RWPE1 (cell line): ENCODE data around the gene DHX15.

Source experiments
- CTCF ChIA-PET: fragments of 350-600 bp; sonication (Branson Sonifier 250); formaldehyde crosslinking; extraction: SDS; loops from one replicate; lab custom pipeline; 2021; lab: Yijun Ruan, JAX
- POLR2A ChIA-PET: fragments of 400-600 bp; formaldehyde crosslinking; extraction: SDS; loops from one replicate; lab custom pipeline; 2020; ENCODE audit warnings: antibody characterized with exemption; ENCODE audit not compliant: low non-redundant PET; lab: Yijun Ruan, JAX
- DNase-seq: peaks from one replicate; pipeline ENCODE4 v3.0.0; 2012; ENCODE audit warnings: low spot score
- H3K27ac ChIP-seq: fragments of 450-650 bp; 2 replicates; pipeline ENCODE4 v1.5.1; 2017
- TF ChIP-seq, protein P1 (sequence below): fragments of 450-650 bp; conservative IDR thresholded peaks from 2 replicates; pipeline ENCODE4 v1.5.1; 2017; ENCODE audit warnings: low read depth, mild to moderate bottlenecking

The DHX15 gene

DNA sequence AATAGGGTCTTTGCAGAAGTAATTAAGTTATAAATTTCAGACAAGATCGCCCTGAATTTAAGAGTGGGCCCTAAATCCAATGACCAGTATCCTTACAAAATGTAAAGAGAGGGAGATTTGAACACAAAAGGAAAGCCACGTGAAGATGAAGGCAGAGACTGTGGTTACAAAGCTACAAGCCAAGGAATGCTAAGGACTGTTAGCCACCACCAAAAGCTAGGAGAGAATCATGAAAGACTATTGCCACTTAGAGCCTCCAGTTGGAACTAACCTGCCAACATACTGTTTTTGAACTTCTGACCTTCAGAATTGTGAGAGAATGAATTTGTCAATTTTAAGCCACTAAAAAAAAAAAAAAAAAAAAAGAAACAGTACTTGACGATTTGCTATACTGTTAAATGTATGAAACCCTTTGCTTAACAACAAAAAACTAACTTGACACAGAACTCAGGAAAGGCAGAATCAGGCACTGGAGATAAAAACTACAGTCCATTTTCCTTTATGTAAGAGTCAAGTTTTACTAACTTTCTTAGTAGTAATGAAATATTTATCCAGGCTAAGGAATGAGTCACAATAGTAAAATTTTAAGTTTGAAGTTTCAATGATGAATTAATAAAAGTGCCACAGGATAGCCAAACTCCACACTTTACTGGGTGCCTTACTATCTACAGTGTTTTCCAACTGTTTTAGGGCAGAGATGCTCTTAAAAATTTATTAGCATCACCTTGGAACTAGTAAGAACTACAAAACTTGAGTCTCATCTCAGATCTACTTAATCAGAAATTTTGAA is 25.1 kb downstream of the DHX15 start:
- ChIA-PET CTCF (interaction anchor here (0.5 to 0.7 kb wide), 2 partner anchors 13 to 21 kb away, joined by 4 read pairs; no protein-coding TSS in a partner anchor), POLR2A (no interaction called here)

DNA sequence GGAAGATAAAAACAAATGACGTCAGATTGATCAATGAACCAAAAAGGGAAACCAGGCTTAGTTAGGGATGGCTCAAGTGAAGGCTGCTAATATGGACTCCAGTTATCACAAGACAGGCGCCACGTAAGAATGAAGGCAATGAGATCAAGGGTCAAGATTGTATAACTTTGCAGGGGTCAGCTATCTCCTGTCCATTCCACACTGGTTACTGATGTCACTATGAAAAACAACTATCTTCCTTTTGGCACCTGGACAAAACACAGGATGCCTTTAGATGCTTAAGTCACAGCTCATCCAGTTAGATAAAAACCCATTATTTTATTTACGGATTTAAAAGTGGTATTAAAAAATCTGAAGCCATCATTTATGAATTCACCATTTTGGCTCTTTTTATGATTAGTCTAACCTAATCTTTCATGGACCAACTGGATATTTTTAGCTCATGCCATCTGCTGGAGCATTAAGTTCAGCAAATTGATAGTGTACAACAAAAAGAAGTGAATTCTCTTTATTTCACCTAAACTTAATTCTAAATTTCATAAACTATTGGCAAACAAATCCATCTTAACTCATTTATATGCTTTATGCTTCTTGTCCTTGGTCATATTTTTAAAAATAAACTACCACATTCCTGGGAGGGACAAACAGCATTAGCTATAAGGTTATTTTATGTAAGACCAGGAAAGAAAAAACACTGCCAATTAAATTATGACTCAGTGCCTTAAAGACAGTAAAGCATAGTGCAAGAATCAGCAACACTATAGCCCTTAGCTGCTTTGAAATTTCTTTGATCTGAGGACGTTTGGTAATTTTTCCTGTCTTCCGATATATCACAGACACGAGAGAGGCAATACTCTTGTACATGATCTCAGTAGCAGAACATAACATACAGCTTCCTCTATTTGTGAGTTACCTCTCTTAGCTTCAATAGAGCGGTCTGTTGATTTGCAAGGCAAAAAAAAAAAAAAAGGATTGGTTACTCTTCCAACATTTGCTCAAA is 27.0 kb downstream of the DHX15 start:
- POLR2A ChIA-PET, result no interaction called here
- CTCF ChIA-PET, result interaction anchor here (0.6 to 0.7 kb wide), 3 partner anchors 9 to 795 kb away, joined by 3 to 7 read pairs (median 3); no protein-coding TSS in a partner anchor
- peak; percentile 8 for DNase-seq
- H3K27ac ChIP-seq, result no peak overlapping the region
- TF ChIP-seq, protein P1, sequence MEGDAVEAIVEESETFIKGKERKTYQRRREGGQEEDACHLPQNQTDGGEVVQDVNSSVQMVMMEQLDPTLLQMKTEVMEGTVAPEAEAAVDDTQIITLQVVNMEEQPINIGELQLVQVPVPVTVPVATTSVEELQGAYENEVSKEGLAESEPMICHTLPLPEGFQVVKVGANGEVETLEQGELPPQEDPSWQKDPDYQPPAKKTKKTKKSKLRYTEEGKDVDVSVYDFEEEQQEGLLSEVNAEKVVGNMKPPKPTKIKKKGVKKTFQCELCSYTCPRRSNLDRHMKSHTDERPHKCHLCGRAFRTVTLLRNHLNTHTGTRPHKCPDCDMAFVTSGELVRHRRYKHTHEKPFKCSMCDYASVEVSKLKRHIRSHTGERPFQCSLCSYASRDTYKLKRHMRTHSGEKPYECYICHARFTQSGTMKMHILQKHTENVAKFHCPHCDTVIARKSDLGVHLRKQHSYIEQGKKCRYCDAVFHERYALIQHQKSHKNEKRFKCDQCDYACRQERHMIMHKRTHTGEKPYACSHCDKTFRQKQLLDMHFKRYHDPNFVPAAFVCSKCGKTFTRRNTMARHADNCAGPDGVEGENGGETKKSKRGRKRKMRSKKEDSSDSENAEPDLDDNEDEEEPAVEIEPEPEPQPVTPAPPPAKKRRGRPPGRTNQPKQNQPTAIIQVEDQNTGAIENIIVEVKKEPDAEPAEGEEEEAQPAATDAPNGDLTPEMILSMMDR, result no peak

More for the DNA sequence above, 25.1 kb downstream of the DHX15 start:
- TF ChIP-seq, protein P1, result no peak
- no peak overlapping the region for H3K27ac ChIP-seq
- DNase-seq, result no peak

DNA sequence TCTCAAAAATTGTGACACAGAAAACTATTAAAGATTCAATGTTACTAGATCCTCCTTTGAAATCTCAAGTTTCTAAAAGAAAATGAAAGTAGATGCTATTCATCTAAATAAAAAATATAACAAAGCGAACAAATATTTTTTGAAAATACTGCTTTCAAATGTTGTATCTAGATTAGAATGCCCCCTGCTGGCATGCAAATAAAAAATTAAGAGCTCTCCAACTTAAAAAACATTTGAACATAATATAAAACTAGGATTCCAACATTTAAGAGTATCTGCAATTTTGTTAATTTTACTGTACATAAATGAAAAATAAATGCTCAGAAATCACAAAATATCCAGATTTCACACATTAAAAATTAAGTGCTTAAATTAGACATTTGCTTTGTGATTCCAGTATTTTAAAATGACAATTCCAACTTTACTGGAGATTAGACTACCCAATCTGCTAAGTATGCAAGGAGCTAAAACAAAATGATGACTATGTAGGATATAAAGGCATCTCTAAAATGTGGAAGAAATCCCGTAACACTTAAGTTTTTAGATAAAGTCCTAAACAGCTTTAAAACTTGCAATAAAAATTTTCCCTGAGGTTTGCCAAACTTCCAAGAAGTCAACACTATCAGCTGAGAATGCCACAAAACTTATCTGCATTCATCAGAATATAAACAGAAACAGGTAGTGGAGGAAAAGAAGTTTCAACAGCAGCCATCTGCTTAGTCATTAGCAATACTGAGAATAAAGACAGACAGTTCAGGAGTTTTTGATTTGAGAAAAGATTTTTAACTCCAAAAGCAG is 32.7 kb downstream of the DHX15 start:
- DNase-seq, result no peak
- ChIA-PET POLR2A (no interaction called here), CTCF (interaction anchor here (0.6 to 1.2 kb wide), 6 partner anchors 17 to 1173 kb away, joined by 3 to 7 read pairs (median 4); no protein-coding TSS in a partner anchor)
- no peak overlapping the region for H3K27ac ChIP-seq
- TF ChIP-seq, protein P1, result peak; percentile 37

DNA sequence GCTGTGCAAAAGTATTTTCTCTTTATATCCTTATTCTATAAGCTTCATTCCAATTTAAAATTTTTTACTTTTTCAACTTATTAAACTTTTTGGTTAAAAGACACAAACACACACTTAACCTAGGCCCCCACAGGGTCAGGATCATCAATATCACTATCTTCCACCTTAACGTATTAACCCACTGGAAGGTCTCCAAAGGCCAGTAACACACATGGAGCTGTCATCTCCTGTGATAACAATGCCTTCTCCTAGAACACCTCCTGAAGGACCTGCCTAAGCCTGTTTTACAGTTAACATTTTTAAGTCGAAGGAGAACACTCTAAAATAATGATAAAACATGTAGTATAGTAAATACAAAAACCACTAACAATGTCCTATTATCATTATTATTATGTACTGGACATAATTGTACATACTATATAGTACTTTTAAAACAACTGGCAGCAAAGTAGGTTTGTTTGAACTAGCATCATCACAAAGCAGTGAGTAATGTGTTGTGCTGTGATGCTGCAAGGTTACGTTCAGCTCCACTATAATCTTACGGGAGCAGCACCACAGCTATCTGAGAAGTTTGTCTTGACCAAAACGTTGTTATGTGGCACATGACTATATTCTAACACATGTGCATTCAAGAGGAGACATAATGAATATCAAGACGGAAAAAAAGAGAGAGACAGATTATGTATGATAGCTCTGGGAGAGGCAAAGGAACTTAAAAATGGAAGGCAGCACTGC is 33.7 kb downstream of the DHX15 start:
- ChIA-PET POLR2A (no interaction called here), CTCF (interaction anchor here (0.6 kb wide), 1 partner anchor 561 kb away, joined by 3 read pairs; no protein-coding TSS in a partner anchor)
- DNase-seq, result no peak
- TF ChIP-seq, protein P1, result no peak
- H3K27ac ChIP-seq, result no peak overlapping the region

DNA sequence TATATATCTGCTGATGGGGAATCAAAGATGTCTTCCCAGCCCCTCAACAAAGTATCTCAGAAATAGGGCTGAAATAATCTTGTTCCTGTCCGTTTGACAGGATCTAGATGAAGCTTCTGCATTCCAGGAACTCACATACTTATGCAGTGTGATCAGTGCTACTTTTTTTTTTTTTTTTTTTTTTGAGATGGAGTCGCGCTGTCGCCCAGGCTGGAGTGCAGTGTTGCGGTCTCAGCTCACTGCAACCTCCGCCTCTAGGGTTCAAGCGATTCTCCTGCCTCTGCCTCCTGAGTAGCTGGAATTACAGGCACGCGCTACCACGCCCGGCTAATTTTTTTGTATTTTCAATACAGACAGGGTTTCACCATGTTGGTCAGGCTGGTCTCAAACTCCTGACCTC is 36.4 kb downstream of the DHX15 start:
- CTCF ChIA-PET, result no interaction called here
- no peak for DNase-seq
- POLR2A ChIA-PET, result no interaction called here
- no peak overlapping the region for H3K27ac ChIP-seq
- TF ChIP-seq, protein P1, result no peak
